ENCODE data around the gene AGK. TPM values are rescaled to one million over a fixed set of nuclear protein-coding genes. Genes with fewer than 3 reads are reported as not detected.
"Not testable (repeated sequence)": the region's sequence is repeated elsewhere in the genome, so short reads cannot be mapped to it uniquely, and the experiment has no call there.

The AGK gene
- total RNA-seq, 1 donor from 2014 or later = 35.0 TPM

- no peaks in the 10 kb centered on the region for H3K27me3 Mint-ChIP-seq (ENCODE audit: low read depth)
- no peak overlapping the region for H3K4me3 Mint-ChIP-seq
- no peak overlapping the region for H3K27ac Mint-ChIP-seq
- TF ChIP-seq, protein P1, sequence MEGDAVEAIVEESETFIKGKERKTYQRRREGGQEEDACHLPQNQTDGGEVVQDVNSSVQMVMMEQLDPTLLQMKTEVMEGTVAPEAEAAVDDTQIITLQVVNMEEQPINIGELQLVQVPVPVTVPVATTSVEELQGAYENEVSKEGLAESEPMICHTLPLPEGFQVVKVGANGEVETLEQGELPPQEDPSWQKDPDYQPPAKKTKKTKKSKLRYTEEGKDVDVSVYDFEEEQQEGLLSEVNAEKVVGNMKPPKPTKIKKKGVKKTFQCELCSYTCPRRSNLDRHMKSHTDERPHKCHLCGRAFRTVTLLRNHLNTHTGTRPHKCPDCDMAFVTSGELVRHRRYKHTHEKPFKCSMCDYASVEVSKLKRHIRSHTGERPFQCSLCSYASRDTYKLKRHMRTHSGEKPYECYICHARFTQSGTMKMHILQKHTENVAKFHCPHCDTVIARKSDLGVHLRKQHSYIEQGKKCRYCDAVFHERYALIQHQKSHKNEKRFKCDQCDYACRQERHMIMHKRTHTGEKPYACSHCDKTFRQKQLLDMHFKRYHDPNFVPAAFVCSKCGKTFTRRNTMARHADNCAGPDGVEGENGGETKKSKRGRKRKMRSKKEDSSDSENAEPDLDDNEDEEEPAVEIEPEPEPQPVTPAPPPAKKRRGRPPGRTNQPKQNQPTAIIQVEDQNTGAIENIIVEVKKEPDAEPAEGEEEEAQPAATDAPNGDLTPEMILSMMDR (IDR thresholded peaks at IDR 0.05; ENCODE audit: unreplicated experiment) = no peak
- H3K4me1 Mint-ChIP-seq = no peaks in the 10 kb centered on the region
- peaks cover 9% of the 10 kb centered on the region for H3K36me3 Mint-ChIP-seq
- no peaks in the 10 kb centered on the region for H3K9me3 Mint-ChIP-seq
- no peak for DNase-seq (ENCODE audit: low spot score in 2 of 2, unreplicated experiment in 2 of 2)
Measured at GRCh38 chr7:141640239-141640840, 89.1 kb downstream of the AGK start.

DNA sequence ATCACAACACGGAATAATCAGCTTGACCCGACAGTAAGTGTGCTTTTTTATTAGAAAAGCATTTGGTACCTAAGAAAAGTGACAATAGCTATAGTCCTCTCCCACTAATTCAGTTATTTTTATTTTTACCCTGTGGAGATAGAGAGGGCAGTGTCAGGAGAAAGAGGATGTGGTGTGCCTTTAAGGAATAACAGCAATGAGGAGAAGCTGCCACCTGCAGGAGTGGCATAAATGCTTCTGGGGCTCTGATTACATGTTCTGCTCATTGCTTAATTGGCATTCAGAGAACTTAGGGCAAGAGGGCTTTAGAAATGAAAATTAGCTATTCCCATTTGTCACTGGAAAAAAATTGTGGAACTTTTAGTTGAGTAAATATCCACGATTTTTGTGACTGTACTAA is 90.7 kb downstream of the AGK start:
- H3K27me3 Mint-ChIP-seq (ENCODE audit: low read depth) = no peaks in the 10 kb centered on the region
- H3K36me3 Mint-ChIP-seq = peaks cover 9% of the 10 kb centered on the region
- H3K4me3 Mint-ChIP-seq = no peak overlapping the region
- no peaks in the 10 kb centered on the region for H3K4me1 Mint-ChIP-seq
- H3K27ac Mint-ChIP-seq = no peak overlapping the region
- DNase-seq (ENCODE audit: low spot score in 2 of 2, unreplicated experiment in 2 of 2) = no peak
- H3K9me3 Mint-ChIP-seq = no peaks in the 10 kb centered on the region
- TF ChIP-seq, protein P1 (IDR thresholded peaks at IDR 0.05; ENCODE audit: unreplicated experiment) = no peak

GRCh38 chr7:141645188-141645587 is 94.0 kb downstream of the AGK start:
- H3K4me1 Mint-ChIP-seq = peaks cover 7% of the 10 kb centered on the region
- no peaks in the 10 kb centered on the region for H3K27me3 Mint-ChIP-seq (ENCODE audit: low read depth)
- no peak for DNase-seq (ENCODE audit: low spot score in 2 of 2, unreplicated experiment in 2 of 2)
- H3K4me3 Mint-ChIP-seq = no peak overlapping the region
- no peak overlapping the region for H3K27ac Mint-ChIP-seq
- TF ChIP-seq, protein P1 (IDR thresholded peaks at IDR 0.05; ENCODE audit: unreplicated experiment) = no peak
- peaks cover 11% of the 10 kb centered on the region for H3K36me3 Mint-ChIP-seq
- no peaks in the 10 kb centered on the region for H3K9me3 Mint-ChIP-seq

DNA sequence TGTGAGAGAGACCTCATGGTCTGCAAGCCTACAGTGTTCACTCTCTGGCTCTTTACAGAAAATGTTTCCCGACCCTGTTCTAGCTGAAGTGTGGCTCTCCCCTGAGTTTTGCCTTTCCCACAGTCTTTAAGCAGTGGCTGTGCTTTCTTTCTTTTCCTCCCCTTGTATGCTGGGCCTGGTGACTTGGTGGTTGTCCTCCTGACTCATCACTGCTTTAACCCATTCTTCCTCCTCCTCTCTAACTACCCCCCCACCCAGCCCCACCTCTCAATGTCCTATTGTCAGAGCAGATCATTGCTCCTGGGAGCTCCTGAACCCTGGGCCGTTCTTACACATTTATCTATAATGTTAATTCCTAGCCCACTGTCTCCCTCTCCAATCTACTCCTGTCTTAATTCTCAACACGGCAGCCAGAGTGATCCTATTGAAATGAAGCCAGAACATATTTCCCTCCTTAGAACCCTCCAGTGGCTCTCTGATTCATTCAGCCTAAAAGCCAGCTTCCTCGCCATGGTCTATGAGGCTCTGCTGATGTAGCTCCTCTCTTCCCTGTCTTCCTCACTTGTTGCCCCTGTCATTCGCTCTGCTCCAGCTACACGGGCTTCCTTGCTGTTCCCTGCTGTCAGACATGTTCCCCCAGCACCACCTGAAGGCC is 95.7 kb downstream of the AGK start:
- Mint-ChIP-seq H3K9me3 (no peaks in the 10 kb centered on the region), H3K27me3 (ENCODE audit: low read depth) (no peaks in the 10 kb centered on the region), H3K27ac (no peak overlapping the region), H3K36me3 (peaks cover 4% of the 10 kb centered on the region), H3K4me1 (peaks cover 11% of the 10 kb centered on the region), H3K4me3 (no peak overlapping the region)
- DNase-seq (ENCODE audit: low spot score in 2 of 2, unreplicated experiment in 2 of 2) = no peak
- TF ChIP-seq, protein P1 (IDR thresholded peaks at IDR 0.05; ENCODE audit: unreplicated experiment) = no peak

- not testable (repeated sequence) for DNase-seq (ENCODE audit: low spot score in 2 of 2, unreplicated experiment in 2 of 2); H3K27me3 Mint-ChIP-seq (ENCODE audit: low read depth); H3K36me3 Mint-ChIP-seq; H3K4me3 Mint-ChIP-seq; H3K27ac Mint-ChIP-seq; H3K9me3 Mint-ChIP-seq
- H3K4me1 Mint-ChIP-seq = peaks cover 11% of the 10 kb centered on the region
Measured at GRCh38 chr7:141647701-141648100, 96.5 kb downstream of the AGK start.

DNA sequence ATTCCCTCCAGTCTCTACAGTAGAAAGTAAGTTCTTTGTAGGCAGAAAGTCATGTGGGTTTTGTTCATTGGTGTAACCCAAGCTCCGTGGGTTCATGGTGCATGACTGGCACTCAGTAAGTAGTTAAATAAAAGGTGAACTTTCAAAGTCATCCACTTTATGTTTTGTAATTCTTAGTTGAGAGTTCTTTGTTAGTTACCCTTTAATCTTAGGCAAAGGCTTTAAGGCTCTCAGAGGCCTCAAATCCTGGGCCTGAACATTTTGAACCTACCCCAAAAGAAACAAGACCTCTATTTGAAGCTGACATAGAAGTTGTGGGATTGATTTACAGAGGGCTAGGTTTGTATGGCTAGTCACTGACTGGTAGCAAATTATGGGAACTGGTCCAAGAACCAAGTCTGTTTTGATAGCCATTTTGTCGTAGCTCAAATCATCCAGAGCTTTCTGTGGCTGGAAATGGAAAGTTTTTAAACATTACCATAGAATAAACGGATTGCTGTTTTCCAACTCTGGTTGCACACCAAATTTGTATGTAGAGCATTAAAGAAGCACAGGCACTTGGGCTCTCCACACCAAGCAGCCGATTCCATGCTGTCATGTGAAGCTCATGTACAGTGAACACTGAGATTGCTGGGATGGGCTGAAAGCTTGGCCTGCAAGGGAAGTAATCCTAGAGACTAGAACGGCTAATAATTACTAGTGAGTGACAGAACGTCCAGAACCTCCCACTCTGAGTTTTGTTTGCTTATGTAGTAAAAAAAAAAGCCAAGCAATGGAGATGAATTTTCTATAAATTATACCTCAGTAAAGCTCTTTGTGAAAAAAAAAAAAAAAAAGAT is 97.3 kb downstream of the AGK start:
- DNase-seq (ENCODE audit: low spot score in 2 of 2, unreplicated experiment in 2 of 2) = no peak
- Mint-ChIP-seq H3K9me3 (no peaks in the 10 kb centered on the region), H3K36me3 (peaks cover 1% of the 10 kb centered on the region), H3K27ac (peak overlapping the region; percentile 16), H3K27me3 (ENCODE audit: low read depth) (no peaks in the 10 kb centered on the region), H3K4me1 (peaks cover 11% of the 10 kb centered on the region), H3K4me3 (no peak overlapping the region)
- TF ChIP-seq, protein P1 (IDR thresholded peaks at IDR 0.05; ENCODE audit: unreplicated experiment) = no peak
